ENCODE measurements around the gene SLC35D1. TPM values are rescaled to one million over a fixed set of nuclear protein-coding genes. Genes with fewer than 3 reads are reported as not detected.
A peak's percentile ranks its signal among the peaks of the same experiment; 100 is the strongest.

Gene SLC35D1
- total and polyA plus RNA-seq, 9 of the 15 experiments (the other 6 are each of a cell fraction or from before 2014, with no cell fraction given), result 2.3 to 10.4 (median 6.4) TPM

DNA sequence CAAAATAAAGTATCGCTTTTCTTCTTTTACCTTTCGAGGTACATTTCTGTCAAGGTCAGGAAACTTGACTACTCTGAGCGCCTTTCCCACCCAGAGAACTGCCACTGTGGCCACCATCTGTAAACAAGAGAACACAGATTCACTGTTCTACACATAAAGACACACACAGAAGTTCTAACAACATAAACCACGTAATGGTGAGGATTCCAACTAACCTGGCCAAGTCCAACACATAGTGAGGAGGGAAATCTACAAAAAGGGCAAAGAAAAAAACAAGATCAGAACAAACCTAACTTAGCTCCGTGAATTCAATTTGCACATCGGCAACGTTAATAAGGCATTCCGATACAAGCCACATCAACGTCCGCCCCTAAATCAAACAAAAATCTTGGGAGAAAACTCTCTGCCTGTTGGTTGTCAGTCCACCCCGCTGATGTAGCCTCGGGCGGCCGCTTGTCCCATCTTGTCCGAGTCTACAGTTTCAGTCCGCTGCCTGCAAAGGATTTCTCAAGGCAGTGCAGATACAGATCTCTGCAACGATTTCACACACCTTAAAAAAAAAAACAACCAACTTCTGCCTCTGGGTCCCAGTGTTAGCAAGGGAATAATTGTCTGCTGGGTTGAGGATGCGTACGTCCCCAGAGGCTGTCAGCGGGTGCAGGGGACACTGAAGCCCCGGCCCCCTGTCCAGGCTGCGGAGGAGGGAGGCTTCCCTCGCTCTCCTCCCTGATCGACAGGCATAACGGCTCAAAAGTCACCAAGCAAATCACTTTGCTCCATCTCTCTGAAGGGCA, 1.0 kb downstream of the SLC35D1 start (continued):
- TF ChIP-seq, protein P1, sequence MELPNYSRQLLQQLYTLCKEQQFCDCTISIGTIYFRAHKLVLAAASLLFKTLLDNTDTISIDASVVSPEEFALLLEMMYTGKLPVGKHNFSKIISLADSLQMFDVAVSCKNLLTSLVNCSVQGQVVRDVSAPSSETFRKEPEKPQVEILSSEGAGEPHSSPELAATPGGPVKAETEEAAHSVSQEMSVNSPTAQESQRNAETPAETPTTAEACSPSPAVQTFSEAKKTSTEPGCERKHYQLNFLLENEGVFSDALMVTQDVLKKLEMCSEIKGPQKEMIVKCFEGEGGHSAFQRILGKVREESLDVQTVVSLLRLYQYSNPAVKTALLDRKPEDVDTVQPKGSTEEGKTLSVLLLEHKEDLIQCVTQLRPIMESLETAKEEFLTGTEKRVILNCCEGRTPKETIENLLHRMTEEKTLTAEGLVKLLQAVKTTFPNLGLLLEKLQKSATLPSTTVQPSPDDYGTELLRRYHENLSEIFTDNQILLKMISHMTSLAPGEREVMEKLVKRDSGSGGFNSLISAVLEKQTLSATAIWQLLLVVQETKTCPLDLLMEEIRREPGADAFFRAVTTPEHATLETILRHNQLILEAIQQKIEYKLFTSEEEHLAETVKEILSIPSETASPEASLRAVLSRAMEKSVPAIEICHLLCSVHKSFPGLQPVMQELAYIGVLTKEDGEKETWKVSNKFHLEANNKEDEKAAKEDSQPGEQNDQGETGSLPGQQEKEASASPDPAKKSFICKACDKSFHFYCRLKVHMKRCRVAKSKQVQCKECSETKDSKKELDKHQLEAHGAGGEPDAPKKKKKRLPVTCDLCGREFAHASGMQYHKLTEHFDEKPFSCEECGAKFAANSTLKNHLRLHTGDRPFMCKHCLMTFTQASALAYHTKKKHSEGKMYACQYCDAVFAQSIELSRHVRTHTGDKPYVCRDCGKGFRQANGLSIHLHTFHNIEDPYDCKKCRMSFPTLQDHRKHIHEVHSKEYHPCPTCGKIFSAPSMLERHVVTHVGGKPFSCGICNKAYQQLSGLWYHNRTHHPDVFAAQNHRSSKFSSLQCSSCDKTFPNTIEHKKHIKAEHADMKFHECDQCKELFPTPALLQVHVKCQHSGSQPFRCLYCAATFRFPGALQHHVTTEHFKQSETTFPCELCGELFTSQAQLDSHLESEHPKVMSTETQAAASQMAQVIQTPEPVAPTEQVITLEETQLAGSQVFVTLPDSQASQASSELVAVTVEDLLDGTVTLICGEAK (IDR thresholded peaks at IDR 0.05), result peak; percentile 59; the same call in 1 of the 2 replicates
- TF ChIP-seq, protein P1 (CRISPR knock-in tag; IDR thresholded peaks at IDR 0.05), result no peak
- TF ChIP-seq, protein P2, sequence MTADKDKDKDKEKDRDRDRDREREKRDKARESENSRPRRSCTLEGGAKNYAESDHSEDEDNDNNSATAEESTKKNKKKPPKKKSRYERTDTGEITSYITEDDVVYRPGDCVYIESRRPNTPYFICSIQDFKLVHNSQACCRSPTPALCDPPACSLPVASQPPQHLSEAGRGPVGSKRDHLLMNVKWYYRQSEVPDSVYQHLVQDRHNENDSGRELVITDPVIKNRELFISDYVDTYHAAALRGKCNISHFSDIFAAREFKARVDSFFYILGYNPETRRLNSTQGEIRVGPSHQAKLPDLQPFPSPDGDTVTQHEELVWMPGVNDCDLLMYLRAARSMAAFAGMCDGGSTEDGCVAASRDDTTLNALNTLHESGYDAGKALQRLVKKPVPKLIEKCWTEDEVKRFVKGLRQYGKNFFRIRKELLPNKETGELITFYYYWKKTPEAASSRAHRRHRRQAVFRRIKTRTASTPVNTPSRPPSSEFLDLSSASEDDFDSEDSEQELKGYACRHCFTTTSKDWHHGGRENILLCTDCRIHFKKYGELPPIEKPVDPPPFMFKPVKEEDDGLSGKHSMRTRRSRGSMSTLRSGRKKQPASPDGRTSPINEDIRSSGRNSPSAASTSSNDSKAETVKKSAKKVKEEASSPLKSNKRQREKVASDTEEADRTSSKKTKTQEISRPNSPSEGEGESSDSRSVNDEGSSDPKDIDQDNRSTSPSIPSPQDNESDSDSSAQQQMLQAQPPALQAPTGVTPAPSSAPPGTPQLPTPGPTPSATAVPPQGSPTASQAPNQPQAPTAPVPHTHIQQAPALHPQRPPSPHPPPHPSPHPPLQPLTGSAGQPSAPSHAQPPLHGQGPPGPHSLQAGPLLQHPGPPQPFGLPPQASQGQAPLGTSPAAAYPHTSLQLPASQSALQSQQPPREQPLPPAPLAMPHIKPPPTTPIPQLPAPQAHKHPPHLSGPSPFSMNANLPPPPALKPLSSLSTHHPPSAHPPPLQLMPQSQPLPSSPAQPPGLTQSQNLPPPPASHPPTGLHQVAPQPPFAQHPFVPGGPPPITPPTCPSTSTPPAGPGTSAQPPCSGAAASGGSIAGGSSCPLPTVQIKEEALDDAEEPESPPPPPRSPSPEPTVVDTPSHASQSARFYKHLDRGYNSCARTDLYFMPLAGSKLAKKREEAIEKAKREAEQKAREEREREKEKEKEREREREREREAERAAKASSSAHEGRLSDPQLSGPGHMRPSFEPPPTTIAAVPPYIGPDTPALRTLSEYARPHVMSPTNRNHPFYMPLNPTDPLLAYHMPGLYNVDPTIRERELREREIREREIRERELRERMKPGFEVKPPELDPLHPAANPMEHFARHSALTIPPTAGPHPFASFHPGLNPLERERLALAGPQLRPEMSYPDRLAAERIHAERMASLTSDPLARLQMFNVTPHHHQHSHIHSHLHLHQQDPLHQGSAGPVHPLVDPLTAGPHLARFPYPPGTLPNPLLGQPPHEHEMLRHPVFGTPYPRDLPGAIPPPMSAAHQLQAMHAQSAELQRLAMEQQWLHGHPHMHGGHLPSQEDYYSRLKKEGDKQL (CRISPR knock-in tag; IDR thresholded peaks at IDR 0.05; ENCODE audit: borderline replicate concordance), result no peak
- TF ChIP-seq, protein P3, sequence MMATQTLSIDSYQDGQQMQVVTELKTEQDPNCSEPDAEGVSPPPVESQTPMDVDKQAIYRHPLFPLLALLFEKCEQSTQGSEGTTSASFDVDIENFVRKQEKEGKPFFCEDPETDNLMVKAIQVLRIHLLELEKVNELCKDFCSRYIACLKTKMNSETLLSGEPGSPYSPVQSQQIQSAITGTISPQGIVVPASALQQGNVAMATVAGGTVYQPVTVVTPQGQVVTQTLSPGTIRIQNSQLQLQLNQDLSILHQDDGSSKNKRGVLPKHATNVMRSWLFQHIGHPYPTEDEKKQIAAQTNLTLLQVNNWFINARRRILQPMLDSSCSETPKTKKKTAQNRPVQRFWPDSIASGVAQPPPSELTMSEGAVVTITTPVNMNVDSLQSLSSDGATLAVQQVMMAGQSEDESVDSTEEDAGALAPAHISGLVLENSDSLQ (IDR thresholded peaks at IDR 0.05), result peak; percentile 71
- TF ChIP-seq MIER1 (IDR thresholded peaks at IDR 0.05; ENCODE audit: low read depth) (no peak), ARID2 (IDR thresholded peaks at IDR 0.05) (0 out of 2 replicates have a peak, but pooled peaks have one; percentile 18), ZFPM2 (CRISPR knock-in tag; IDR thresholded peaks at IDR 0.05) (no peak)
- TF ChIP-seq, protein P4, sequence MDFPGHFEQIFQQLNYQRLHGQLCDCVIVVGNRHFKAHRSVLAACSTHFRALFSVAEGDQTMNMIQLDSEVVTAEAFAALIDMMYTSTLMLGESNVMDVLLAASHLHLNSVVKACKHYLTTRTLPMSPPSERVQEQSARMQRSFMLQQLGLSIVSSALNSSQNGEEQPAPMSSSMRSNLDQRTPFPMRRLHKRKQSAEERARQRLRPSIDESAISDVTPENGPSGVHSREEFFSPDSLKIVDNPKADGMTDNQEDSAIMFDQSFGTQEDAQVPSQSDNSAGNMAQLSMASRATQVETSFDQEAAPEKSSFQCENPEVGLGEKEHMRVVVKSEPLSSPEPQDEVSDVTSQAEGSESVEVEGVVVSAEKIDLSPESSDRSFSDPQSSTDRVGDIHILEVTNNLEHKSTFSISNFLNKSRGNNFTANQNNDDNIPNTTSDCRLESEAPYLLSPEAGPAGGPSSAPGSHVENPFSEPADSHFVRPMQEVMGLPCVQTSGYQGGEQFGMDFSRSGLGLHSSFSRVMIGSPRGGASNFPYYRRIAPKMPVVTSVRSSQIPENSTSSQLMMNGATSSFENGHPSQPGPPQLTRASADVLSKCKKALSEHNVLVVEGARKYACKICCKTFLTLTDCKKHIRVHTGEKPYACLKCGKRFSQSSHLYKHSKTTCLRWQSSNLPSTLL (IDR thresholded peaks at IDR 0.05), result no peak
